ENCODE data around the gene RBM22. TPM values are rescaled to one million over a fixed set of nuclear protein-coding genes. Genes with fewer than 3 reads are reported as not detected.

Gene RBM22
- total RNA-seq, 1 experiment from 2014 or later = 61.4 TPM

DNA sequence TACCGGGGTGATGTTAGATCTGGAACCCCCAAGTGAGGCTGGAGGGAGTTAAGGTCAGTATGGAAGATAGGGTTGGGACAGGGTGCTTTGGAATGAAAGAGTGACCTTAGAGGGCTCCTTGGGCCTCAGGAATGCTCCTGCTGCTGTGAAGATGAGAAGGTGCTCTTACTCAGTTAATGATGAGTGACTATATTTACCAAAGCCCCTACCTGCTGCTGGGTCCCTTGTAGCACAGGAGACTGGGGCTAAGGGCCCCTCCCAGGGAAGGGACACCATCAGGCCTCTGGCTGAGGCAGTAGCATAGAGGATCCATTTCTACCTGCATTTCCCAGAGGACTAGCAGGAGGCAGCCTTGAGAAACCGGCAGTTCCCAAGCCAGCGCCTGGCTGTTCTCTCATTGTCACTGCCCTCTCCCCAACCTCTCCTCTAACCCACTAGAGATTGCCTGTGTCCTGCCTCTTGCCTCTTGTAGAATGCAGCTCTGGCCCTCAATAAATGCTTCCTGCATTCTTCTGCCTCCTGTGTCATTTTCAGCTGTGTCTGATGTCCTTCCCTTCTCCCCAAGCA is 42.1 kb downstream of the RBM22 start (continued):
- TF ChIP-seq, protein P1, sequence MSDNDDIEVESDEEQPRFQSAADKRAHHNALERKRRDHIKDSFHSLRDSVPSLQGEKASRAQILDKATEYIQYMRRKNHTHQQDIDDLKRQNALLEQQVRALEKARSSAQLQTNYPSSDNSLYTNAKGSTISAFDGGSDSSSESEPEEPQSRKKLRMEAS (IDR thresholded peaks at IDR 0.05) = no peak
- TF ChIP-seq SIN3A (IDR thresholded peaks at IDR 0.05; ENCODE audit: low read depth) = no peak
- TF ChIP-seq ZNF274 (IDR thresholded peaks at IDR 0.05; ENCODE audit: low read depth, low read length) = no peak
- TF ChIP-seq SP1 (IDR thresholded peaks at IDR 0.05; ENCODE audit: low read depth) = no peak
- no peak for TF ChIP-seq SRF (IDR thresholded peaks at IDR 0.05; ENCODE audit: low read depth)
- TF ChIP-seq, protein P2, sequence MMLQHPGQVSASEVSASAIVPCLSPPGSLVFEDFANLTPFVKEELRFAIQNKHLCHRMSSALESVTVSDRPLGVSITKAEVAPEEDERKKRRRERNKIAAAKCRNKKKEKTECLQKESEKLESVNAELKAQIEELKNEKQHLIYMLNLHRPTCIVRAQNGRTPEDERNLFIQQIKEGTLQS (IDR thresholded peaks at IDR 0.05) = no peak
- no peak for TF ChIP-seq CEBPB (IDR thresholded peaks at IDR 0.05; ENCODE audit: low read depth)
- no peak for TF ChIP-seq EZH2phosphoT487 (IDR thresholded peaks at IDR 0.05; ENCODE audit: borderline replicate concordance)

DNA sequence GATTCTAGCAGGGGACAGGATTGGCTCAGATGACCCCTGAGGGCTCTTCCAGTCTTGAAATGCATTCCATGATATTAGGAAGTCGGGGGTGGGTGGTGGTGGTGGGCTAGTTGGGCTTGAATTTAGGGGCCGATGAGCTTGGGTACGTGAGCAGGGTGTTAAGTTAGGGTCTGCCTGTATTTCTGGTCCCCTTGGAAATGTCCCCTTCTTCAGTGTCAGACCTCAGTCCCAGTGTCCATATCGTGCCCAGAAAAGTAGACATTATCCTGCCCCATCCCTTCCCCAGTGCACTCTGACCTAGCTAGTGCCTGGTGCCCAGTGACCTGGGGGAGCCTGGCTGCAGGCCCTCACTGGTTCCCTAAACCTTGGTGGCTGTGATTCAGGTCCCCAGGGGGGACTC is 42.7 kb downstream of the RBM22 start:
- no peak overlapping the region for H3K4me2 ChIP-seq (ENCODE audit: low read length)
- H3K27ac ChIP-seq (ENCODE audit: low read depth, low read length) = no peak overlapping the region
- ChIA-PET CTCF (interaction anchor here (0.7 to 2.2 kb wide), 4 partner anchors 14 to 98 kb away, joined by 3 to 13 read pairs (median 6); partner anchors contain the start of gene RBM22), POLR2A (interaction anchor here (1.5 kb wide), 1 partner anchor 18 kb away, joined by 5 read pairs; the partner anchor contains the start of gene SYNPO), RAD21 (ENCODE audit: low non-redundant PET in 1 of 2, low total read pairs in 2 of 2, uncharacterized antibody in 2 of 2, unreplicated experiment in 2 of 2) (no interaction called here)
- no peak overlapping the region for H3K4me3 ChIP-seq (replicated peaks in 1 of 2; ENCODE audit: low read depth in 1 of 2, low read length in 2 of 2)
- H3K36me3 ChIP-seq (ENCODE audit: control insufficient read depth in 1 of 2, insufficient read depth in 2 of 2, low read length in 2 of 2) = no peaks in the 10 kb centered on the region
- no peaks in the 10 kb centered on the region for H3K9me2 ChIP-seq (ENCODE audit: insufficient read depth)
- no peak for ATAC-seq
- TF ChIP-seq ZFX (IDR thresholded peaks at IDR 0.05) (no peak), CEBPB (IDR thresholded peaks at IDR 0.05; ENCODE audit: low read depth) (no peak), TCF7L2 (IDR thresholded peaks at IDR 0.05; ENCODE audit: borderline replicate concordance, extremely low read depth, insufficient read depth, insufficient read length) (no peak), ELF1 (IDR thresholded peaks at IDR 0.05; ENCODE audit: borderline replicate concordance, low read depth) (no peak), EGR1 (IDR thresholded peaks at IDR 0.05; ENCODE audit: low read depth) (no peak), POLR2AphosphoS5 (IDR thresholded peaks at IDR 0.05; ENCODE audit: low read depth, low read length) (no peak), JUND (IDR thresholded peaks at IDR 0.05) (no peak), SRF (IDR thresholded peaks at IDR 0.05; ENCODE audit: low read depth) (no peak), SP1 (IDR thresholded peaks at IDR 0.05; ENCODE audit: low read depth) (no peak), CBX3 (IDR thresholded peaks at IDR 0.05; ENCODE audit: low read depth) (no peak), YY1 (IDR thresholded peaks at IDR 0.05; ENCODE audit: extremely low read depth, insufficient replicate concordance, low read depth, low read length) (no peak), FOSL1 (IDR thresholded peaks at IDR 0.05; ENCODE audit: low read depth) (no peak)
- TF ChIP-seq, protein P3, sequence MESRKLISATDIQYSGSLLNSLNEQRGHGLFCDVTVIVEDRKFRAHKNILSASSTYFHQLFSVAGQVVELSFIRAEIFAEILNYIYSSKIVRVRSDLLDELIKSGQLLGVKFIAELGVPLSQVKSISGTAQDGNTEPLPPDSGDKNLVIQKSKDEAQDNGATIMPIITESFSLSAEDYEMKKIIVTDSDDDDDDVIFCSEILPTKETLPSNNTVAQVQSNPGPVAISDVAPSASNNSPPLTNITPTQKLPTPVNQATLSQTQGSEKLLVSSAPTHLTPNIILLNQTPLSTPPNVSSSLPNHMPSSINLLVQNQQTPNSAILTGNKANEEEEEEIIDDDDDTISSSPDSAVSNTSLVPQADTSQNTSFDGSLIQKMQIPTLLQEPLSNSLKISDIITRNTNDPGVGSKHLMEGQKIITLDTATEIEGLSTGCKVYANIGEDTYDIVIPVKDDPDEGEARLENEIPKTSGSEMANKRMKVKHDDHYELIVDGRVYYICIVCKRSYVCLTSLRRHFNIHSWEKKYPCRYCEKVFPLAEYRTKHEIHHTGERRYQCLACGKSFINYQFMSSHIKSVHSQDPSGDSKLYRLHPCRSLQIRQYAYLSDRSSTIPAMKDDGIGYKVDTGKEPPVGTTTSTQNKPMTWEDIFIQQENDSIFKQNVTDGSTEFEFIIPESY (IDR thresholded peaks at IDR 0.05; ENCODE audit: extremely low read depth, insufficient replicate concordance, low read length) = no peak
- TF ChIP-seq, protein P4, sequence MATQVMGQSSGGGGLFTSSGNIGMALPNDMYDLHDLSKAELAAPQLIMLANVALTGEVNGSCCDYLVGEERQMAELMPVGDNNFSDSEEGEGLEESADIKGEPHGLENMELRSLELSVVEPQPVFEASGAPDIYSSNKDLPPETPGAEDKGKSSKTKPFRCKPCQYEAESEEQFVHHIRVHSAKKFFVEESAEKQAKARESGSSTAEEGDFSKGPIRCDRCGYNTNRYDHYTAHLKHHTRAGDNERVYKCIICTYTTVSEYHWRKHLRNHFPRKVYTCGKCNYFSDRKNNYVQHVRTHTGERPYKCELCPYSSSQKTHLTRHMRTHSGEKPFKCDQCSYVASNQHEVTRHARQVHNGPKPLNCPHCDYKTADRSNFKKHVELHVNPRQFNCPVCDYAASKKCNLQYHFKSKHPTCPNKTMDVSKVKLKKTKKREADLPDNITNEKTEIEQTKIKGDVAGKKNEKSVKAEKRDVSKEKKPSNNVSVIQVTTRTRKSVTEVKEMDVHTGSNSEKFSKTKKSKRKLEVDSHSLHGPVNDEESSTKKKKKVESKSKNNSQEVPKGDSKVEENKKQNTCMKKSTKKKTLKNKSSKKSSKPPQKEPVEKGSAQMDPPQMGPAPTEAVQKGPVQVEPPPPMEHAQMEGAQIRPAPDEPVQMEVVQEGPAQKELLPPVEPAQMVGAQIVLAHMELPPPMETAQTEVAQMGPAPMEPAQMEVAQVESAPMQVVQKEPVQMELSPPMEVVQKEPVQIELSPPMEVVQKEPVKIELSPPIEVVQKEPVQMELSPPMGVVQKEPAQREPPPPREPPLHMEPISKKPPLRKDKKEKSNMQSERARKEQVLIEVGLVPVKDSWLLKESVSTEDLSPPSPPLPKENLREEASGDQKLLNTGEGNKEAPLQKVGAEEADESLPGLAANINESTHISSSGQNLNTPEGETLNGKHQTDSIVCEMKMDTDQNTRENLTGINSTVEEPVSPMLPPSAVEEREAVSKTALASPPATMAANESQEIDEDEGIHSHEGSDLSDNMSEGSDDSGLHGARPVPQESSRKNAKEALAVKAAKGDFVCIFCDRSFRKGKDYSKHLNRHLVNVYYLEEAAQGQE (IDR thresholded peaks at IDR 0.05; ENCODE audit: low read depth) = no peak
- DNase-seq (ENCODE audit: low read depth, low spot score) = no peak
- H3K9me3 ChIP-seq (ENCODE audit: control insufficient read depth in 1 of 2, insufficient read depth in 1 of 2, low read depth in 1 of 2, low read length in 2 of 2) = no peaks in the 10 kb centered on the region
- BruUV-seq (replicated peaks) = TSS peak; percentile 68
- H3K27me3 ChIP-seq (ENCODE audit: insufficient read depth, low read length) = no peaks in the 10 kb centered on the region
- H2AFZ ChIP-seq (ENCODE audit: low read depth, low read length, poor library complexity, severe bottlenecking) = no peak overlapping the region
- H4K20me1 ChIP-seq (ENCODE audit: insufficient read depth) = no peaks in the 10 kb centered on the region
- H3K4me1 ChIP-seq (ENCODE audit: control insufficient read depth in 1 of 2, insufficient read depth in 2 of 2, low read length in 2 of 2) = peaks cover 4 to 15% of the 10 kb centered on the region in 2 experiments; a peak in 3 of 4 replicates
- intact Hi-C loops (cut with micrococcal nuclease) = loop anchor here (5.0 kb wide), 1 partner anchor 189 kb away; the partner anchor contains the start of gene IRGM
- H3K9ac ChIP-seq (ENCODE audit: low read length) = no peak overlapping the region
- no peaks in the 10 kb centered on the region for H3K79me2 ChIP-seq (ENCODE audit: insufficient read depth, low read length)
